NCI-H1417 treated with DMSO at 0.1 percent for 48 hours (cell line): ENCODE measurements around the gene BANK1.

Source experiments
- DNase-seq: peaks from one replicate; lab custom pipeline; 2025; lab: John Stamatoyannopoulos, UW

Gene BANK1

DNA sequence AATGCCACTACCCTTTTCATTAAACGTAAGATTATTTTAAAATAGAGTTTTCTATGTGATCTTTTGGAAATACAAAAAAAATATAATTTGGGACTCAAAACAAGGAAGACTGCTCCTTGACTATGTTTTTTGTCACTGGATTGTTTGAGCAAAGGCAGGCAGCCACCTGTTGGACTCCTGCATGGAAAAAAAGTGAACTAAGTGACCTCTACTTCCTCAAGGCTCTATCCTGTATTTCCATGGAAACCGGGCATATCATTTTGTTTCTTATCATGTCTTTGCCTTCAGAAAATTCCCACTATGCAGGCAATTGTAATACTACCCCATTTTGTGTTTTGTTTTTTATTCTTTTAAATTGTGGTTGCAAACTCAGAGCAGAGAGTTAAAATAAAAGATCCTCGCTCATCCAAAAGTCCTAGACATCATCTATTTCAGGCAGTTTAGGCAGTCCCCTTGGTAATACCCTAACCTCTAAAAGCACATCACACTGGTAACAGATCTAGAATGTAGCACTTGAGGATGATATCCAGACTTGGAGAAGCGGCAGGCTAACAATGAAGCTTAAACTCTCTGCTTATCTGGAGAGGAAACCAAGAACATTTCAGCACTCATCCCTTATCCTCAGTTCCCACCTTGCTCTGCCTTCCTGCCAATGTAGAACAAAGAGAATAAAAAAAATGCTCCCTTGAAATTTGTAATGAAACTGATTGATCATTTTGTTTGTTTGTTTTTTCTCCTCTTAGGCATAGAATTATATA is 165.7 kb downstream of the BANK1 start:
- DNase-seq, result no peak

DNA sequence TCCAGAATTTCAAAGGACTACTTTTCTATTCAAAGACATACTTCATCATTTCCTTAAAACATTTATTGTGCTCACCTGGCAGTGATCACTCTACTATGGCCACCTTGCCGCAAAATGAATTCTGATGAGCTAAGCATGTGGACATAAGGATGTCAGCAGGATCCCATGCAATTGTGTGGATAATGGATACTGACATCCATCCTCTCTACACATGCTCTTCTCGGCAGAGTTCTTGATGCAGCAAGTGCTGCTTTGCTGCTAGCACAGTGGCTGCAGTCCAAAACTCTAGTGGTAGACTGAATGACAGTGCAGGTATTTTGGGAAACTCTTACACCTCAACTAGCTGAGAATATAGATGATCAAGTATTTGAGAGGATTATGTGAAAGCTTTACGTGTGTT is 168.0 kb downstream of the BANK1 start:
- DNase-seq, result no peak

DNA sequence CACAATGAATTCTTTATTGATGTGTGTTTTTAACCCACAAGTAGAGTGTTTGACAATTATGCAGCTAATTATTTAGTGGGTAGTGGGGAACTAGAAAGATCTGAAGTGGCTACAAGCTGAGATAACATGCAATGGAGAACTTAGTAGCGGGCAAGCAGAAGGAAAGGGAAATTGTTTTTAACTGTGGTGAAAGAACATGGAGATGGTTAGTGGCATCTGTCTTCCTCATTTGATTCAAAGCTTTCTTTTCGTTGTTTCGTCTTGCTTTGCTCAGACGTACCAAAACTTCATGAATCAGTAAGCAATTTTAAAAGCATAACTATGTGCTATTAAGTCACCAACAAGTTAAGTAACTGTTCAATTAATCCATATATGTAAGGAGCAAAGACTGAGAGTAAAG is 169.9 kb downstream of the BANK1 start:
- DNase-seq, result no peak

DNA sequence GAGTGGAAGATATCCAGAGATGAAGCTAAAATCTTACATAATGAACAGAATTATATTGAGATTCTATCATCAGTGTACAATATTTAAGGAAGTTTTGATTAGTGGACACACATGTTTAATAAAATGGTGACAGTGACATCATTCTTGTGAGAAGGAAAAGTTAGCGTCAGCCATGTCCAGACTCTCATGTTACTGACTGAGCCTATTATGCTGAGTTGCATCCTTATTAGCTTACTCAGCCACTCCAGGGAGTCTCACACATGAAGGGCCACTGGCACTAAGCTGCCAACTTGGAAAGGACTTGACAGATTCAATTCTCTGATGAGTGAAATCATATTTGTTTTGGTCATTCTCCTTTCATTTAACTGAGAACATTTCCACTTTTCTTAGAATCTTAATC is 170.6 kb downstream of the BANK1 start:
- DNase-seq, result no peak

DNA sequence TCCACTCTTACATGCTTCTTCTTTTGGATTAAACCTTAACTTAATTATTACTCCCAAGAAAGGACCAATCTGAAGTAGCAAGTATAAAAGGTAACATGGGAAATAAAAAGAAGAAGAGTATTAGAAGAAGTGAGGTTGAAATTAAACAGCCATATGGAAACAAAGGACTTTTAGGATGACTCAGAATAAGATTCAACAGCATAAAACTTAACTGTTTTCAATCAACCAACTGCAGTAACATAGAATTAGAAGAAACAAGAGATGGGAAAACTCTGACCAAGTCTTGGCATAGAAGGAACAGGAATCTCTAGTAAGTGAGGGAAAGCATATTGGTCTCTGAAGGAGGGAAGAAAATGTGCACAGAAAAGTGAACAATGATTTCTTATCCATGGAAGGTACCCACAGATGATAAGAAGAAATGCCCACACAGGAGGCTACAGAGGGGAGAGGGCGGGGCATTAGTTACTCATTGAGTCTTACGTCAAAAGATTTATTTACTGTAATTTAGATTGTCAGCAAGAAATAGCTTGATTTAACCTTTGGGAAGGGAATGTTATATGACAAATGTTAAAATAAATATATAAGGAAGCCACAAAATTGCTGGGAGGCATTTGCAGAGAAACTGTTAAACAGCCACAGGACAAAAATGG is 177.3 kb downstream of the BANK1 start:
- no peak for DNase-seq

DNA sequence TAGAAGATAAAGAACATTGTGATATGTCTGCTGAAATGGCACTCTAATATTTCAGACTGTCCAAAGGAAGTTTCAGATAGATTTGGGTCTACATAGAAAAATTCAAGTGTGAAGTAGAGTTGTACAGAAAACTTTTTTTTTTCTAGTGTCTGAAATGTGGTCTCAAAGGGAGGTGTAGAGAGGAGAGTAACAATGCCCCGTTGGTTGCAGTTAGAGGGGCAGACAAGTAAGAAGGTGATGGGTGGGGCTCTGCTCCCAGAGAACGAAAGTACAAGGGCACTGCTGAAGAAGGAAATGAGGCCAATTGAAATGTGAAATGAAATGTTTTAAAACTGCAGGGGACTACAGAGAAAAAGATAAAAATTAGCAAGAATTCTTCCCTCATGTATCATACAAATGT is 177.8 kb downstream of the BANK1 start:
- no peak for DNase-seq

DNA sequence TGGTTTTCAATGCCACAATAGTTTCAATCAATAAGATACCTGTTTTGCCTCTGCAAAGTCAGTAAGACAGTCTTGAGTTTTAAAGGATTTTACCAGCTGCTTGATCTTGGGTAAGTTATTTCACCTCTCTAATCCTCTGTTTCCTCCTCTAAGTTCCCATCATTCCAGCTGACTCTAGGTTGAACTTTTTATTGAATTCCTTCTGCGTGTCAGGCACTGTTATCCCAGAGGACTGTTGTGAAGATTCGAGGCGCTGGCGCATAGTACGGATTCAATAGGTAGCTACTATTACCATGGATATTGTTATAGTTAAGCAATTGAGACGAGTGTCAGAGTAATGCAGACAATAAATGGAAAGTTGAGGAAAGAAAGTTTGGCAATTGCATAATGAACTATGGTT is 179.4 kb downstream of the BANK1 start:
- no peak for DNase-seq

DNA sequence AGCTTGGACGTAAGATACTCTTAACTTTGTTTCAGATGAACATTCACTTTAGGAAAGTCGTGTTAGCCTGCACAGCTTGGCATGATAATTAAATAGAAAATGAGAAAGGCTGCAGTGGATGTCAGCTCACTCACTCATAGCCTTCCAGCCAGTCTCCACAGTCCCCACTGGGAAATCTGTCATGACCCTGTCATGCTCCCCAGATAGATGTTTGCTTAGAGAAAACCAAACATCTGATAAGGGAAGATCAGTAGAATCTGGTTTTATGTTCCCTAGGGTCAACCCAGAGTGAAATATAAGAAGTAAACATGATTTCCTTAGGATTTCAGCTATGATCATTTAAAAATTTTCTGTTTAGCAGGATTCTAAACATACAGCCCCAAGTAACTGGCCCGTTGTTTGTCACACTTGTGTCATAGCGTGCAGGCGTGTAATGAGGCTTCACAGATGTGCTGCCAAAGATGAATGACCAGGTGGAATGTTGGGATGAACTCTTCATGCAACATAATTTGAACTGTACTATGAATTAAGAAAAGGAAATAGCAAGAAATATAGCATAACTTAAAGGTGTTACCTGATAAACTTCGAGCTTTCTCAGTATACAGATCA is 180.1 kb downstream of the BANK1 start:
- no peak for DNase-seq

DNA sequence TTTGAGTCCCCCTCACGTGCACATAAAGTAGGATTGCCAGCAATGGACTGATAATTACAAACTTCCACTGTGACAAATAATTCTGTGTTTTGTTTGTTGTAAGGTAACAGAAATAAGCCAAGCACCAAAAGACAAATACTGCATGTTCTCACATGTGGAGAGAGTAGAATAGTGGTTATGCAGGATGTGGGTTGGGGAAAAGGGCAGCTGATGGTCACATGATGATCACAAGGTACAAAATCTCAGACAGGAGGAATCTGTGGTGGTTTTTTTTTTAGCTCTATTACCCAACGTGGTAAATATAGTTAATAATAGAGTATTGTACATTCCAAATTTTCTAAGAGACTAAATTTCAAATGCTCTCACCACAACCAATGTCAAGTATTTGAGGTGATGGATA is 182.3 kb downstream of the BANK1 start:
- DNase-seq, result no peak

DNA sequence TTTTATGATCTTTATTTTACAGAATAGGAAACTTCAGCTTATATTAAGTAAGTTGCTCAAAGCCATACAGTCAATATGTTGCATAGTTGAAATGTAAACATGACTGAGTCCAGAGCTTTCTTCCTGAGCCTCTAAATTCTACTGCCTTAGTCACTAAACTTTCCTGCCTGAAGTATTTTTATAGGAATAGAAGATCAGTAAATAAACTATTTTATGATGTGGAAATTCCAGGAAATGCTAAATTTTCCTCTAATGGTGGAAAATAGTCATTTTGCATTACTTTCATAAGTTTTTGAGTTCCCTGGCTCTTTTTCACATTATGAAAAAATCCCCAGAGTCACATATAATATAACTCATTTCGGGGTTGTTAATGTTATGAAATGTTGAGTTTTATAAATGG is 182.8 kb downstream of the BANK1 start:
- DNase-seq, result no peak

DNA sequence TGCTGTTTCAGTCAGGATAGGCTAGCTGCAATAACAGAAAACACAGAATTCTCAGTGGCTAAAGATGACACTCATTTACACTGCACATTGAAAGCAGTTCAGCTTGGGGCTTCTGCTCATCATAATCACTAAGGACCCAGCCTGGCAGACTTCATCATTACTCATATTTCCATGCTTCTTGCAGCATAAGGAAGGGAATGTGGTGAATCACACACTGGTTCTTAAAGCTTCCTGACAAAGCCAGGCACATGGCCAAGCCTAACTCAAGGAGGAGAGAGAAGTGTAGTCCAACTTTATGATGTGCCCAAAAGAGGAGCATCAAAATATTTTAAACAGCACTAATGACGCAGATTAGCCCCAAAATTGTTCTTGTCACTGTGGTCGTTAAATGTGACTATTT is 186.5 kb downstream of the BANK1 start:
- DNase-seq, result no peak

DNA sequence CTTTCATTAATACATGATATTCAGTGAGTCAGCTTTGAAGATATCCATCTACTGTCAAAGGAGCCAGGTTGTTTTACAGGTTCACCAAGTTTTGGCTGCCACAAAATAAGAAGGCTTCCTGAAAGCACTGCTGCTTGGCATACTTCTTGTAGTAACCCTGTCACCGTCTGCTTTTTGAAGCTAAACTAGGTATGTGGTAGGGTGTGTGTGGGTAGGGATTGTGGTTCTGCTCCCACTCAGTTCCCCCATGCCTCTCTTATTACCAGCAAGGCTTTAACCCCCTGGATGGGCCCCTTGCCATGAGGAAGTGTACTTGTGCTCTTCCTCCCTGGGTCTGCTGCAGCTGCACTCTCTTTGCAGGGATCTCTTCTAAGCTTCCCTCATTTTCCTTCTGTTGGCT is 191.2 kb downstream of the BANK1 start:
- DNase-seq, result no peak

DNA sequence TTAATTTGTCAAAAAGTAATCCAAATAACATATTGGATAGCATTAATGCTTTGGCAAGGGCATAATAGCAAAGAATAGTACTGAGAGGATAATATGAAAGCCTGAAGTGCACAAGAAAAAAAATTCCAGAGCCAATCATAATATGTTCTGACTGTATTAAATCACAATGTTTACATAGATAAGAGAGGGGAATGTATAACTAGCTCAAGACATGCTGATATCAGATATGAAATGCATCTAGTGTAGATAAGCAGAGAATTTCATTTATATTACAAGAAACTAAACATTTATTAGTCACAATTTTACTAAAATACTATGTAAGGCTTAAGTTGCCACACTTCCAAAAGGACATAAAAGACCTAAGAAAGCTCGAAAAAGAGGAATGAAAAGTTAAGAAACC is 193.3 kb downstream of the BANK1 start:
- no peak for DNase-seq

DNA sequence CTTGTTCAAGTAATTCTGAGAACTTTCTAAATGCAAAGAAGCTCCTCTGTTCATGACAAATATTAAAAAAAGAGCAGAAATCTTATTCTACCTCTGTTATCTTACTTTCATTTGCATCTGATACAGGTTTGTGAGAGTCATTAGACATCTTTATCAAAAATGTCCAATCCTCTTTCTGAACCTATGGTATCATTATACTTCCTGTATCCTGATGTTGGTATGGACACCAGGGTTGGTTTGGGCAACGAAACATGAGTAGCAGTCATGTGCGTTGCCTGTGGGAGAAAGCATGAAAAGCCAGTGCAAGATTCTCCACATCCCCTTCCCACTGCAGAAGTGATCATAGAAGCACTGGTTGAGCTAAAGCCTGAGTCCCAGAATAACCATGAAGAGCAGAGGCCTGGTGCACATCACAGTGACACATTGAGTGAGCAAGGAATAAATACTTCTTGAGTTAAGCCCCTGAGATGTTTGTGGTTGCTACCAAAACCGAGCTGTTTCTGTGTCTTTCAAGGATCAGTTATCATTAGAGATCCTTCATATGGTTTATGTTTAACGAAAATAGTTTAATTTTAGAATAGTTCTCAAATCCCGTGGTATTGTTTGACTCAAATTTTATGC is 197.2 kb downstream of the BANK1 start:
- DNase-seq, result no peak

DNA sequence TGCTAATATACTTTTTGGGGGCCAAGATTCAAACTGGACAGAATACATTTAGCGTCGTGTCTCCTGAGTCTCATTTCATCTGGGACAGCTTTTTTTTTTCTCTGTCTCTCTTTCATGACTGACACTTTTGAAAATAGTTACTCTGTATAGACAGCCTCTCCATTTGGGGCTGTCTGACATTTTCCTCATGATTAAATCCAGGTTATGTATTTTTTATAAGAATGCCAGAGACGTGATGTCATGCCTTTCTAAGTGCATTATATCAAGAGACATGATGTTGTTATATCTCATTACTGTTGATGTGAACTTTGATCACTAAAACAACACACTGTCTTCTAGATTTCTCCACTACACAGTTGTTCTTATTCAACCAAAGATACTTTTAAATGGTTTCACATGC is 199.0 kb downstream of the BANK1 start:
- DNase-seq, result no peak

DNA sequence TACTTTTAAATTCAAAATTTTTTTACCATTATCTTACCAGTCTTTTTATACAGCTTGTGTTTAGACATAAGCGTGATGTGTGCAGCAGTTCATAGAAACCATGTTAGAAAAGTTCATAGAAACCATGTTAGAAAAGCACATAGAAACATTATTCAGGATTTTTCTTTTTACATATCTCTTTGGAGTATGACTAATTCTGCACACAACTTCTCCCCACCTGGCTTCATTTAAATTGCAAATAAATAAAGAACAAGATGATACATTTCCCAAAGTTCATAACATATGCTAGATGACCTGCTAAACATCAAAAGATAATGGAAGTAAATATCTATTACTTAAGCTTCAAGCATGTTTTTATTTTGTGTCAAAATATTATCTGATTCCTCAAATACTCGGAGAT is 201.9 kb downstream of the BANK1 start:
- DNase-seq, result no peak

DNA sequence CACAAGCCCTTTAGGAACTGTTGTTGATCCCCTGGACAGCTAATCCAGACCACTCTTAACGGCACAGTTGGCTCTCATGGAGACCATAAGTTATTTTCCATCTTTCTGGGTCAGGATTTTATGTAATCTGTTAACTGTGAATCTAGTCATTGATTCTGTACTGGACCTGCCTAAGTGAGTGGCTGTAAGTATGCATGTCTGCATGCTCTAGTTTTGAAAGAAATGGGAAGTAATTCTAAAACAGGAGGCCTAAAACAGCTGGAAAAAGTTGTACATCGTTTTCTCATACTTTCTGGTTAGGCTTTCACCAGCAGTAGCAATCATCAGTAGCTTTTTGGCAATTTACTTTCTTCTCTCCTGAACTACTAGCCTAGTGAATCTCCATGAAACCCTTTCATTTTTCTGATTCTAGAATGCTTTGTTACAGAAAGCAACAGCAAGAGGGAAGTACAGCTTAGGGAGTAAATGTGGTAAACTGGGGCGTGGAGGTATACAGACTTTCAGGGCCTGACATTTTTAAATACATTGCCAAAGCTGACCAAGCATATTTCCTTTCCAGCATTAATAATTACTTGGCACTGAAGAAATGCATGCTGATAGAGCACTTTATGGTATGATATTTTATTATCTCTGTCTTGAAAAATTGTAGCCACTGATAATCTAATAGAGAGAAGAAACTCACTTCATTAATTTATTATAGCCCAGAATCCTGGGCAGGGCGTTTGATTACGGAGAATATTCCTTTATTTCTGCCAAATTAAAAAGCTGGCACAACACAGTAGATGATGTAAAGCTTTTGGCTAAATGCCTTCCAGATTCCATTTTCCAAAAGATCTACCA is 202.7 kb downstream of the BANK1 start:
- no peak for DNase-seq

DNA sequence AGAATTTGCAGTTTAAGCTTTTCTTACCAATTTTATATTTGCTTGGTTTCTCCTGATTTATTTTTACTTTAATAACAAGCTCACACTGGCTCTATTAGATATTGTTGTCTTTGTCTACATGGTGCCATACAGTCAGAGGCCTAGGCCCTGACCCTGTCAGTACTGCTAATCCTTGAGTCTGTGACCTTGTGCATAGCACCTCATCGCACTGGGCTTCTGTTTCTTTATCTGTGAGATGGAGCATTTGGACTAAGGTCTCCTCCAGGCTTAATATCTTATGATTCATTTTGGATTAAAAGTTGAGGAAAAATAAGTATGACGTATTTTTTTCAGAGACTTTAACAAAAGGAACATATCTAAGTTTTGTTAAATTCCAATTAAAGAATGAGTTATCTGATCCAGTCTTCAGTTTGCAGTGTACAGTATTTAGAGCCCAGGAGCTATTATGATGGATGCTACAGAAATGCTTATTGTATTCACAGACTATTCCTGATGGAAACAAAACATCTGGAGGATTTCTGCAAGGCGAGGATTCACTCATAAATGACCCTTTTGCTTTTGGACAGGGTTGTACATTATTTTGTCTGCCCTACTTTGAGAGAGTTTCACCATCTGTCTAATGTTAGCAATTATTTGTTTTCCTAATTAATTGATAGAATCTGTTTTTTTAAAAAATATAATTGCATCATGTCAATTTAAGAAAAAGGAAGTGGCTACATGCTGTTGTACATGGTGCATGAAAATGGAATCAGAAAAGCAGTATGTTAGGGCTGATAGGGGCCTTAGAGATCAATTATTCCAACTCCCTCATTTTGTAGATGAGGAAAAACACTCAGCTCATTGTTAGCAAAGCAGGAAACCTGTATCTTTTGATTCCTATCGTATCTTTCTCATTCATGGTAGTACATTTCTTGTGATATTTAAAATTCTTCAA is 203.6 kb downstream of the BANK1 start:
- DNase-seq, result no peak

DNA sequence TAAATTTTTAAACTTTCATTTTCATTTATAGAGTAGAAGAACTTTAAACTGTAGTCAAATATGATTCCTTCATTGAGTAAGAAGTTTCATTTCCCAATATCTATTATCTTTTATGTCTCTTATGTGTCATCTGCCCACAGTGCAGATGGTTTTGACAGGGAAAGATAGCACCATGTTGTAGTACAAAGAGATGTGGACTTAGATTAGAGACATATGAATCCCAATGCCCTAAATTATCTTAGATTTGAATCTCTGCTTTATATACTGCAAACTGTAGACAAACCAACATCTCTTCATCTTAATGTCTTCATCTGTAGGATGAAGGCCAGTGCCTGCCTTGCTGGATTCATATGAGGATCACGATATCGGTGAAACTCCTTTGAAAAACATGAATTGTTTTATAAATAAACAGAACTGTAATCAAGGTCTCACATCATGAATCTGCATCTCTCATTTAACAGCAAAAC is 217.5 kb downstream of the BANK1 start:
- DNase-seq, result no peak

DNA sequence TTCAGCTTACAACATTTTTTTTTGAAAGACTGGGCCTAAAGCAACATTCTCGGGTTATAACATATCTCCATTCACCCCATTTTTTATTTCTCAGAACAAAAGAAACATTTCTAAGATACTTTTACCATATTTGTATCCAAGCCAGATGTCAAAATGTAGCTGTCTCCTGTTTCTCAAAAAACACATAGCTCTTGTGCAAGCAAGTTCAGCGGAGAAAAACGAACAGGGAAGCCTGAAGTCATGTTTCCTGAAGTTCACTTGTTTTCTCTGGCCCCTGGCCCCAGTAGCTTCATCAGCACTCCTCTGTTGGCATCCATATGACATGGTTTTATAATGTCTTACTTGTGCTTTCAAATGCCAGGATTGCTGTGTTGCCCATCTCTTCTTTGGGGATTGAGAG is 218.2 kb downstream of the BANK1 start:
- DNase-seq, result no peak

DNA sequence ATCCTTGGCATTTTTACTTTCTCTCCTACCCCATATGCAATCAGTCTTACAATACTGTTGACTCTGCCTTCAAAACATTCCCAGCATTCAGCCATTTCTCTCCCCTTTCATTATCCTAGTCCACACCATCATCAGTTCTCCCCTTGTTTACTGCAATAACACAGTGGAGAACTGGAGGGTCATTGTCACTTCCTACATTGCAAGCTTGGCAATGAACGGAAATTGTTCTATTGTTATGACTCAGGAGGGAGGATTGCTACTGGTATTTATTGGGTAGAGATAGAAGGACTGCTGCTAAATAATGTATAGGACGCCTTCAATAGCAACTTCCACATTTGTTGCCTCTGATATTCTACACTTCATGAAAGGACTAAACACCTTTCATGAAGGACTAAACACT is 231.8 kb downstream of the BANK1 start:
- DNase-seq, result no peak
